Skeletal muscle tissue (tissue), 4 donors: Measurements from ENCODE around the gene MOB1B. TPM values are rescaled to one million over a fixed set of nuclear protein-coding genes. Genes with fewer than 3 reads are reported as not detected.

Experiments used
- H3K27ac ChIP-seq: one replicate; pipeline ENCODE4 v1.7.0; 2013; ENCODE audit warnings: mild to moderate bottlenecking, low read depth, low read length, inconsistent platforms
- H3K27me3 ChIP-seq, 3 donors: one replicate each; pipeline ENCODE4 v1.7.0; 2013; ENCODE audit warnings: low read length in 3 of 3; ENCODE audit not compliant: control insufficient read depth in 3 of 3, insufficient read depth in 3 of 3
- H3K36me3 ChIP-seq, 3 donors: one replicate each; pipeline ENCODE4 v1.7.0; 2013; ENCODE audit warnings: low read length in 3 of 3; ENCODE audit not compliant: control insufficient read depth in 3 of 3, insufficient read depth in 3 of 3
- H3K4me1 ChIP-seq, 3 donors: one replicate each; pipeline ENCODE4 v1.7.0; 2013; ENCODE audit warnings: low read length in 3 of 3, mild to moderate bottlenecking in 3 of 3; ENCODE audit not compliant: control insufficient read depth in 3 of 3, insufficient read depth in 3 of 3
- H3K4me3 ChIP-seq, 3 donors: one replicate each; pipeline ENCODE4 v1.7.0; 2013; ENCODE audit warnings: low read length in 3 of 3
- H3K9ac ChIP-seq, 3 donors: one replicate each; pipeline ENCODE4 v1.7.0; 2013; ENCODE audit warnings: low read length in 3 of 3, mild to moderate bottlenecking in 3 of 3, moderate library complexity in 2 of 3, low read depth in 1 of 3
- H3K9me3 ChIP-seq, 3 donors: one replicate each; pipeline ENCODE4 v1.7.0; 2013; ENCODE audit warnings: low read length in 3 of 3; ENCODE audit not compliant: control insufficient read depth in 3 of 3
- total RNA-seq: library from RNA; depleted of rRNA; stranded (reverse); fragments of >200 nt; gene quantifications from one replicate; pipeline ENCODE4 v1.2.3, GENCODE V29; 2014
- donor health status: Osteomylitis.

The MOB1B gene
- total RNA-seq, 1 donor from 2014 or later, result 30.3 TPM

GRCh38 chr4:70984589-70984988, 82.4 kb downstream of the MOB1B start:
- Histone ChIP-seq H3K9me3 (no peaks in the 10 kb centered on the region), H3K4me3 (no peak overlapping the region), H3K27me3 (no peaks in the 10 kb centered on the region), H3K27ac (no peak overlapping the region), H3K36me3 (no peaks in the 10 kb centered on the region), H3K4me1 (no peaks in the 10 kb centered on the region), H3K9ac (no peak overlapping the region)

DNA sequence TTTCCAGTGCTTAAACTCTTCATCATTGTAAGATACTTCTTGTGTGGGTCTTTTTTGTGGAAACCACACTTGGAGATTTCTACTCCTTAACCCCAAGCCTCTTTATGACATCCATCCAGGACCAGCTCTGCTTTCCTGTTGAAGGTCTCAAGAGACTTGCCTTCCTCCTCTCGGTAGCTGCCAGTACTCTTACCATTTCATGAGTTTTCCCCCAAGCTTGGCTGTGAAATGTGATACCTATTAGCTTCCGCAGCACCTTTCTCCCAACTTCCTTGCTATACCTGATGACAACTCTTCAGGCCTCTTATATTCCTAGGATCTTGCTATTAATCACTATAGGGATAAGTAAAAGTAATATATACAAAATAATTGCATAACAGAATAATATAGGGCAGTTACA, 89.4 kb downstream of the MOB1B start:
- Histone ChIP-seq H3K4me3 (no peak overlapping the region), H3K9ac (no peak overlapping the region), H3K36me3 (no peaks in the 10 kb centered on the region), H3K27ac (no peak overlapping the region), H3K27me3 (no peaks in the 10 kb centered on the region), H3K4me1 (peaks cover 14 to 18% (median 17%) of the 10 kb centered on the region in 3 donors), H3K9me3 (no peaks in the 10 kb centered on the region)

GRCh38 chr4:70992391-70992881, 90.3 kb downstream of the MOB1B start:
- H3K27me3 ChIP-seq, result no peaks in the 10 kb centered on the region
- peak overlapping the region; percentile 81 to 92 (median 90) for H3K4me3 ChIP-seq
- H3K9ac ChIP-seq, result peak overlapping the region; percentile 89 to 93 (median 90)
- no peaks in the 10 kb centered on the region for H3K36me3 ChIP-seq
- peaks cover 14 to 18% (median 17%) of the 10 kb centered on the region in 3 donors for H3K4me1 ChIP-seq
- H3K27ac ChIP-seq, result peak overlapping the region; percentile 81
- no peaks in the 10 kb centered on the region for H3K9me3 ChIP-seq

GRCh38 chr4:70993181-70994068, 91.3 kb downstream of the MOB1B start, which contains the start of gene DCK:
DCK (plus strand) TSS chr4:70993649; CDS start chr4:70993836, 187 bp downstream.
- H3K4me1 ChIP-seq, result peaks cover 14 to 18% (median 17%) of the 10 kb centered on the region in 3 donors
- no peaks in the 10 kb centered on the region for H3K27me3 ChIP-seq
- no peaks in the 10 kb centered on the region for H3K36me3 ChIP-seq

GRCh38 chr4:70994069-70994366, 91.8 kb downstream of the MOB1B start:
- H3K4me1 ChIP-seq, result peaks cover 14 to 18% (median 17%) of the 10 kb centered on the region in 3 donors
- H3K27me3 ChIP-seq, result no peaks in the 10 kb centered on the region
- peak overlapping the region; percentile 90 to 94 (median 92) for H3K4me3 ChIP-seq
- peak overlapping the region; percentile 89 to 93 (median 90) for H3K9ac ChIP-seq
- H3K36me3 ChIP-seq, result peaks cover 0 to 2% (median under 1%) of the 10 kb centered on the region in 3 donors
- H3K9me3 ChIP-seq, result no peaks in the 10 kb centered on the region
- peak overlapping the region; percentile 81 for H3K27ac ChIP-seq

More at GRCh38 chr4:70993181-70994068, 91.3 kb downstream of the MOB1B start, which contains the start of gene DCK:
- H3K4me3 ChIP-seq, result peak within 1 kb of the TSS; percentile 90 to 94 (median 92)
- H3K9ac ChIP-seq, result peak within 1 kb of the TSS; percentile 89 to 93 (median 90)
- peak within 1 kb of the TSS; percentile 81 for H3K27ac ChIP-seq
- no peaks in the 10 kb centered on the region for H3K9me3 ChIP-seq

GRCh38 chr4:70994387-70995099, 92.4 kb downstream of the MOB1B start:
- H3K27me3 ChIP-seq, result no peaks in the 10 kb centered on the region
- peak overlapping the region; percentile 89 to 93 (median 90) for H3K9ac ChIP-seq
- peaks cover 14 to 18% (median 17%) of the 10 kb centered on the region in 3 donors for H3K4me1 ChIP-seq
- H3K9me3 ChIP-seq, result no peaks in the 10 kb centered on the region
- H3K4me3 ChIP-seq, result peak overlapping the region; percentile 90 to 94 (median 92)
- no peak overlapping the region for H3K27ac ChIP-seq
- H3K36me3 ChIP-seq, result peaks cover 0 to 3% (median 3%) of the 10 kb centered on the region in 3 donors

DNA sequence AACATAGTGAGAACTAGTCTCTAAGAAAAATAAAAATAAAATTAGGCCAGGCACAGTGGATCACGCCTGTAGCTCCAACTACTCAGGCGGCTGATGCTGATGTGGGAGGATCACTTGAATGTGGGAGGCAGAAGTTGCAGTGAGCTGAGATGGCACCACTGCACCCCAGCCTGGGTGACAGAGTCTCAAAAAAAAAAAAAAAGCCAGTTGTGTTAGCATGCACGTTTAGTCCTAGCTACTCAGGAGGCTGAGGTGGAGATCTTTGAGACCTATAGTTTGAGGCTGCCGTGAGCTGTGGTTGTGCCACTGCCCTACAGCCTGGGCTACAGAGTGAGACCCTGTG, 93.8 kb downstream of the MOB1B start:
- H3K36me3 ChIP-seq, result peaks cover 0 to 3% (median 3%) of the 10 kb centered on the region in 3 donors
- no peaks in the 10 kb centered on the region for H3K27me3 ChIP-seq
- H3K9ac ChIP-seq, result no peak overlapping the region
- H3K9me3 ChIP-seq, result no peaks in the 10 kb centered on the region
- peaks cover 14 to 18% (median 17%) of the 10 kb centered on the region in 3 donors for H3K4me1 ChIP-seq
- H3K4me3 ChIP-seq, result no peak overlapping the region
- H3K27ac ChIP-seq, result no peak overlapping the region

DNA sequence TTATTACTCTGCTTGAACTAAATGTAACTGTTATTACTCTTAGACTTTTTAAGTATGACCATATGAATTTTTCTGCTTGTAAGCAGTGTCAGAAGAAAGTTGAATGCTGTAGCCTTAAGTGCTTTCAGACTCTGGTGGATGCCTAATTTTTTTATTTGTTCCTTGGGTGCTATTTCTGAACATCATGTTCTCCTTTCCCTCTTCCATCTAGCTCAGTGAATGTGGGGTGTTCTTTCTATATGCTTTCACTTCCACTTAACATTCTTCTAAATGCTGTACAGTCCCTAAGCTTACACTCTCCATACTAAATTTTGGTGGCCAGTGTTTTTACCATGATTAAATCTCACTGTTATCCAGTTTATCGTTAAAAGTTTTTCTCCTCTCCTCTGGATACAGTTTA, 94.9 kb downstream of the MOB1B start:
- Histone ChIP-seq H3K9me3 (no peaks in the 10 kb centered on the region), H3K9ac (peak overlapping the region in 1 of 3 donors; percentile 30), H3K27ac (no peak overlapping the region), H3K36me3 (peaks cover 0 to 3% (median 3%) of the 10 kb centered on the region in 3 donors), H3K27me3 (no peaks in the 10 kb centered on the region), H3K4me1 (peaks cover 14 to 18% (median 17%) of the 10 kb centered on the region in 3 donors), H3K4me3 (peak overlapping the region in 1 of 3 donors; percentile 27)

GRCh38 chr4:70997546-70997945, 95.4 kb downstream of the MOB1B start:
- H3K4me3 ChIP-seq, result peak overlapping the region in 1 of 3 donors; percentile 27
- no peak overlapping the region for H3K27ac ChIP-seq
- no peak overlapping the region for H3K9ac ChIP-seq
- peaks cover 12 to 17% (median 12%) of the 10 kb centered on the region in 3 donors for H3K4me1 ChIP-seq
- no peaks in the 10 kb centered on the region for H3K27me3 ChIP-seq
- H3K9me3 ChIP-seq, result no peaks in the 10 kb centered on the region
- H3K36me3 ChIP-seq, result peaks cover 0 to 3% (median 3%) of the 10 kb centered on the region in 3 donors
